PC-9 (cell line): Measurements from ENCODE around the gene VCL. TPM values are rescaled to one million over a fixed set of nuclear protein-coding genes. Genes with fewer than 3 reads are reported as not detected.

ENCODE experiments used
- BruUV-seq: library from RNA; stranded (reverse); fragments of 400-500 nt; replicated peaks from 2 replicates; lab custom pipeline; 2021; lab: Mats Ljungman, UMichigan
- CTCF ChIA-PET: fragments of 300-600 bp; sonication (Branson Sonifier 250); formaldehyde crosslinking; loops from one replicate; lab custom pipeline; 2022; ENCODE audit warnings: antibody characterized with exemption; lab: Charles Lee
- POLR2A ChIA-PET: fragments of 300-600 bp; sonication (Branson Sonifier 250); formaldehyde crosslinking; loops from one replicate; lab custom pipeline; 2022; ENCODE audit warnings: antibody characterized with exemption; ENCODE audit not compliant: unreplicated experiment; lab: Charles Lee
- DNase-seq, 2 experiments: peaks; one replicate each; pipeline versions ENCODE4 v3.0.0 to v3.0.0-alpha.2; 2015 to 2022; ENCODE audit warnings: mixed read lengths in 1 of 2
- H2AFZ ChIP-seq: fragments of 200-600 bp; sonication (generic); 2 replicates; pipeline ENCODE4 v1.8.1; 2017; ENCODE audit warnings: antibody characterized with exemption
- H3F3A ChIP-seq: fragments of 200-600 bp; sonication (generic); 2 replicates; pipeline ENCODE4 v1.8.1; 2017; ENCODE audit warnings: antibody characterized with exemption, mild to moderate bottlenecking, low read depth; ENCODE audit not compliant: insufficient read depth
- H3K27ac ChIP-seq: fragments of 200-600 bp; sonication (generic); 2 replicates; pipeline ENCODE4 v1.6.1; 2016; ENCODE audit warnings: mixed run types
- H3K27me3 ChIP-seq: fragments of 200-600 bp; sonication (generic); 2 replicates; pipeline ENCODE4 v1.6.1; 2016; ENCODE audit warnings: low read depth, mixed run types; ENCODE audit not compliant: insufficient read depth
- H3K36me3 ChIP-seq: fragments of 200-600 bp; sonication (generic); 2 replicates; pipeline ENCODE4 v1.6.1; 2016; ENCODE audit warnings: low read depth, mixed run types
- H3K4me1 ChIP-seq: fragments of 200-600 bp; sonication (generic); replicated peaks from 2 replicates; pipeline ENCODE4 v1.6.1; 2016; ENCODE audit warnings: mixed run types; ENCODE audit not compliant: insufficient read depth
- H3K4me2 ChIP-seq: fragments of 200-600 bp; sonication (generic); 2 replicates; pipeline ENCODE4 v1.6.1; 2017; ENCODE audit warnings: mixed run types
- H3K4me3 ChIP-seq: fragments of 200-600 bp; sonication (generic); 2 replicates; pipeline ENCODE4 v1.6.1; 2016; ENCODE audit warnings: mixed run types
- H3K79me2 ChIP-seq: fragments of 200-600 bp; sonication (generic); 2 replicates; pipeline ENCODE4 v1.6.1; 2017; ENCODE audit warnings: low read depth, mixed run types
- H3K9me2 ChIP-seq: fragments of 200-600 bp; sonication (generic); 2 replicates; pipeline ENCODE4 v1.8.1; 2017; ENCODE audit warnings: mild to moderate bottlenecking; ENCODE audit not compliant: insufficient read depth
- H3K9me3 ChIP-seq: fragments of 200-600 bp; sonication (generic); 2 replicates; pipeline ENCODE4 v1.8.1; 2016; ENCODE audit warnings: low read depth; ENCODE audit not compliant: insufficient read depth
- H4K20me1 ChIP-seq: fragments of 200-600 bp; sonication (generic); 2 replicates; pipeline ENCODE4 v1.8.1; 2017; ENCODE audit not compliant: insufficient read depth
- CTCF ChIP-seq: fragments of 200-600 bp; sonication (generic); conservative IDR thresholded peaks from 2 replicates; pipeline ENCODE4 v1.6.1; 2017; ENCODE audit warnings: mixed run types, antibody characterized with exemption, mild to moderate bottlenecking, moderate library complexity
- EZH2 ChIP-seq: fragments of 200-600 bp; sonication (generic); IDR thresholded peaks from 2 replicates; pipeline ENCODE4 v1.8.0; 2017; ENCODE audit warnings: antibody characterized with exemption, low read depth
- intact Hi-C: fragments of 100-400 bp; cut with micrococcal nuclease; formaldehyde crosslinking; loops from one replicate; pipeline ENCODE4 v1.10.0; 2022; ENCODE audit not compliant: unreplicated experiment
- total RNA-seq: library from RNA; stranded (reverse); gene quantifications from 2 replicates; pipeline ENCODE4 v1.2.3, GENCODE V29; 2021

VCL gene
- total RNA-seq, 1 experiment from 2014 or later = 208 TPM

- Histone ChIP-seq H3K79me2 (peaks cover 40% of the 10 kb centered on the region; the same call in 1 of the 2 replicates), H3K27ac (peak overlapping the region; percentile 66)
- DNase-seq = no peak
Measured at GRCh38 chr10:74078037-74078436, 80.1 kb downstream of the VCL start.

GRCh38 chr10:74079028-74079935 lies 81.4 kb downstream of the VCL start:
- H3K9me2 ChIP-seq = no peaks in the 10 kb centered on the region
- peaks cover 67% of the 10 kb centered on the region for H3F3A ChIP-seq
- H3K36me3 ChIP-seq = peaks cover 32% of the 10 kb centered on the region
- H3K4me2 ChIP-seq = peak overlapping the region; percentile 39
- ChIA-PET CTCF (interaction anchor here (0.6 to 2.9 kb wide), 5 partner anchors 116 to 193 kb away, joined by 3 to 16 read pairs (median 5); no protein-coding TSS in a partner anchor), POLR2A (interaction anchor here (0.6 to 0.9 kb wide), 3 partner anchors 12 to 31 kb away, joined by 5 to 7 read pairs (median 7); no protein-coding TSS in a partner anchor)
- intact Hi-C loops = no loop called here
- H3K27me3 ChIP-seq = no peaks in the 10 kb centered on the region
- no peak for TF ChIP-seq CTCF
- no peak for TF ChIP-seq EZH2
- H3K4me1 ChIP-seq = peaks cover 43% of the 10 kb centered on the region
- H3K9me3 ChIP-seq = no peaks in the 10 kb centered on the region
- no peak for DNase-seq
- 0 out of 2 replicates have a peak overlapping the region, but pooled peaks have one; percentile 2 for H3K4me3 ChIP-seq
- peak overlapping the region; percentile 66 for H3K27ac ChIP-seq
- no TSS peak for BruUV-seq
- H4K20me1 ChIP-seq = no peaks in the 10 kb centered on the region
- peaks cover 34% of the 10 kb centered on the region; the same call in 1 of the 2 replicates for H3K79me2 ChIP-seq
- no peak overlapping the region for H2AFZ ChIP-seq

More at GRCh38 chr10:74078037-74078436, 80.1 kb downstream of the VCL start:
- peaks cover 42% of the 10 kb centered on the region for H3K36me3 ChIP-seq
- intact Hi-C loops = no loop called here
- H2AFZ ChIP-seq = no peak overlapping the region
- POLR2A ChIA-PET = interaction anchor here (0.8 kb wide), 1 partner anchor 30 kb away, joined by 7 read pairs; no protein-coding TSS in a partner anchor
- H3K9me3 ChIP-seq = no peaks in the 10 kb centered on the region
- no peaks in the 10 kb centered on the region for H3K9me2 ChIP-seq
- no TSS peak for BruUV-seq
- peaks cover 71% of the 10 kb centered on the region for H3F3A ChIP-seq
- H3K4me1 ChIP-seq = peaks cover 43% of the 10 kb centered on the region
- CTCF ChIA-PET = no interaction called here
- H3K4me3 ChIP-seq = no peak overlapping the region
- H4K20me1 ChIP-seq = no peaks in the 10 kb centered on the region
- TF ChIP-seq EZH2 (no peak), CTCF (no peak)
- no peaks in the 10 kb centered on the region for H3K27me3 ChIP-seq
- 0 out of 2 replicates have a peak overlapping the region, but pooled peaks have one; percentile 39 for H3K4me2 ChIP-seq

GRCh38 chr10:74079936-74080590 lies 82.1 kb downstream of the VCL start:
- TF ChIP-seq CTCF = no peak
- no peak for TF ChIP-seq EZH2
- ChIA-PET CTCF (interaction anchor here (0.5 to 2.9 kb wide), 5 partner anchors 101 to 306 kb away, joined by 3 to 27 read pairs (median 8); no protein-coding TSS in a partner anchor), POLR2A (interaction anchor here (0.5 to 0.9 kb wide), 4 partner anchors 28 to 1783 kb away, joined by 5 to 7 read pairs (median 6); no protein-coding TSS in a partner anchor)
- peaks cover 43% of the 10 kb centered on the region for H3K4me1 ChIP-seq
- H3K4me2 ChIP-seq = peak overlapping the region; percentile 39
- H3K4me3 ChIP-seq = no peak overlapping the region
- H3K9me2 ChIP-seq = no peaks in the 10 kb centered on the region
- BruUV-seq = no TSS peak
- H3K9me3 ChIP-seq = no peaks in the 10 kb centered on the region
- peaks cover 34% of the 10 kb centered on the region; the same call in 1 of the 2 replicates for H3K79me2 ChIP-seq
- intact Hi-C loops = loop anchor here (2.0 to 5.0 kb wide), 5 partner anchors 23 to 139 kb away; partner anchors contain the start of gene VCL
- H3K27ac ChIP-seq = peak overlapping the region; percentile 66
- H3K36me3 ChIP-seq = peaks cover 27% of the 10 kb centered on the region
- H3F3A ChIP-seq = peaks cover 66% of the 10 kb centered on the region
- no peak overlapping the region for H2AFZ ChIP-seq
- peak in 1 of 2 experiments; percentile 49 for DNase-seq
- H3K27me3 ChIP-seq = no peaks in the 10 kb centered on the region
- no peaks in the 10 kb centered on the region for H4K20me1 ChIP-seq
